Smooth muscle cell (in vitro differentiated cells): Measurements from ENCODE around the gene VEPH1. TPM values are rescaled to one million over a fixed set of nuclear protein-coding genes. Genes with fewer than 3 reads are reported as not detected.

Source experiments
- DNase-seq: peaks from one replicate; lab custom pipeline; 2025; ENCODE audit not compliant: unreplicated experiment; lab: John Stamatoyannopoulos, UW
- H2AFZ ChIP-seq: fragments of 200-600 bp; sonication (generic); 2 replicates; pipeline ENCODE4 v1.6.0; 2016; ENCODE audit warnings: antibody characterized with exemption, low read depth, mild to moderate bottlenecking
- H3F3A ChIP-seq: fragments of 200-600 bp; sonication (generic); 2 replicates; pipeline ENCODE4 v1.6.0; 2017; ENCODE audit warnings: antibody characterized with exemption, low read depth
- H3K27ac ChIP-seq: fragments of 200-600 bp; sonication (generic); 2 replicates; pipeline ENCODE4 v1.5.1; 2016; ENCODE audit warnings: low read depth, mild to moderate bottlenecking
- H3K27me3 ChIP-seq: fragments of 200-600 bp; sonication (generic); 2 replicates; pipeline ENCODE4 v1.6.1; 2016; ENCODE audit warnings: low read depth, mild to moderate bottlenecking
- H3K36me3 ChIP-seq: fragments of 200-600 bp; sonication (generic); 2 replicates; pipeline ENCODE4 v1.5.1; 2016; ENCODE audit warnings: low read depth
- H3K4me1 ChIP-seq: fragments of 200-600 bp; sonication (generic); 2 replicates; pipeline ENCODE4 v1.5.1; 2016; ENCODE audit warnings: low read depth
- H3K4me2 ChIP-seq: fragments of 200-600 bp; sonication (generic); 2 replicates; pipeline ENCODE4 v1.6.0; 2016; ENCODE audit warnings: mild to moderate bottlenecking
- H3K4me3 ChIP-seq: fragments of 200-600 bp; sonication (generic); 2 replicates; pipeline ENCODE4 v1.5.1; 2016; ENCODE audit warnings: mild to moderate bottlenecking
- H3K79me2 ChIP-seq: fragments of 200-600 bp; sonication (generic); 2 replicates; pipeline ENCODE4 v1.6.0; 2016; ENCODE audit warnings: low read depth, mild to moderate bottlenecking
- H3K9ac ChIP-seq: fragments of 200-600 bp; sonication (generic); 2 replicates; pipeline ENCODE4 v1.6.0; 2016; ENCODE audit warnings: low read depth
- H3K9me3 ChIP-seq: fragments of 200-600 bp; sonication (generic); replicated peaks from 2 replicates; pipeline ENCODE4 v1.5.1; 2016; ENCODE audit warnings: low read depth
- H4K20me1 ChIP-seq: fragments of 200-600 bp; sonication (generic); 2 replicates; pipeline ENCODE4 v1.6.0; 2016; ENCODE audit warnings: low read depth
- WGBS: methylation state at CpG from one replicate; pipeline ENCODE4 v1.1.7; 2016; ENCODE audit warnings: low lambda C conversion rate; 5-methylcytosine and 5-hydroxymethylcytosine counted together
- polyA plus RNA-seq: library from polyadenylated mRNA; unstranded; fragments of >200 nt; fragmentation: Nextera tagmentation; extraction: Ambion mirVana; gene quantifications from 2 replicates; pipeline ENCODE4 v1.2.1, GENCODE V29; 2016
- total RNA-seq: library from RNA; depleted of rRNA; stranded (reverse); fragments of >200 nt; gene quantifications from 2 replicates; pipeline ENCODE4 v1.2.3, GENCODE V29; 2014
- TF ChIP-seq, protein P1 (sequence below): fragments of 200-600 bp; sonication (generic); IDR thresholded peaks from 2 replicates; pipeline ENCODE4 v1.5.1; 2017; ENCODE audit warnings: borderline replicate concordance, mild to moderate bottlenecking, antibody characterized with exemption; ENCODE audit not compliant: insufficient read depth, poor library complexity, severe bottlenecking

VEPH1 gene
- total and polyA plus RNA-seq, 2 experiments from 2014 or later: 0.58 to 3.0 TPM

DNA sequence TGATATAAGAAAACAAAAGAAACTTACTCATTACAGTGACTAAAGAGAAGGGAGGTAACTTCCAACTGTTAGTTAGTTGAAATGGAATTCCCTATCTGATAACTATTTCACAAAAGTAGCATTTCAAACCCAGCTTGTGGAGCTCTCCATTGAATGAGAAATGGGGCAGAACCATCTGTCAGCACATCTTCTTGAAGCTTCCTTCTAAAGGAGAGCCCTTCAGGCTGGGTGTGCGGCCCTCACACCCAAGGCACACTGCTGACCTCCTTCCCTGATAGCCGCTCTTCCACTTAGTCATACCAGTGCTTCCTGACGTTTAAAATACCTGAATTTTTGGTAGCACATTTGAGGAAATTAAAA is 28.1 kb upstream of the VEPH1 start:
- no peaks in the 10 kb centered on the region for H3F3A ChIP-seq
- no peaks in the 10 kb centered on the region for H3K36me3 ChIP-seq
- TF ChIP-seq, protein P1, sequence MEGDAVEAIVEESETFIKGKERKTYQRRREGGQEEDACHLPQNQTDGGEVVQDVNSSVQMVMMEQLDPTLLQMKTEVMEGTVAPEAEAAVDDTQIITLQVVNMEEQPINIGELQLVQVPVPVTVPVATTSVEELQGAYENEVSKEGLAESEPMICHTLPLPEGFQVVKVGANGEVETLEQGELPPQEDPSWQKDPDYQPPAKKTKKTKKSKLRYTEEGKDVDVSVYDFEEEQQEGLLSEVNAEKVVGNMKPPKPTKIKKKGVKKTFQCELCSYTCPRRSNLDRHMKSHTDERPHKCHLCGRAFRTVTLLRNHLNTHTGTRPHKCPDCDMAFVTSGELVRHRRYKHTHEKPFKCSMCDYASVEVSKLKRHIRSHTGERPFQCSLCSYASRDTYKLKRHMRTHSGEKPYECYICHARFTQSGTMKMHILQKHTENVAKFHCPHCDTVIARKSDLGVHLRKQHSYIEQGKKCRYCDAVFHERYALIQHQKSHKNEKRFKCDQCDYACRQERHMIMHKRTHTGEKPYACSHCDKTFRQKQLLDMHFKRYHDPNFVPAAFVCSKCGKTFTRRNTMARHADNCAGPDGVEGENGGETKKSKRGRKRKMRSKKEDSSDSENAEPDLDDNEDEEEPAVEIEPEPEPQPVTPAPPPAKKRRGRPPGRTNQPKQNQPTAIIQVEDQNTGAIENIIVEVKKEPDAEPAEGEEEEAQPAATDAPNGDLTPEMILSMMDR: no peak
- 88% methylated on average over 3 of the region's 3 CpGs for WGBS
- H3K9ac ChIP-seq: no peak overlapping the region
- no peak for DNase-seq
- no peak overlapping the region for H2AFZ ChIP-seq
- H3K4me1 ChIP-seq: peaks cover 6% of the 10 kb centered on the region
- no peaks in the 10 kb centered on the region for H3K27me3 ChIP-seq
- no peaks in the 10 kb centered on the region for H3K79me2 ChIP-seq
- H3K4me3 ChIP-seq: no peak overlapping the region
- no peak overlapping the region for H3K4me2 ChIP-seq
- H3K27ac ChIP-seq: no peak overlapping the region
- no peaks in the 10 kb centered on the region for H3K9me3 ChIP-seq
- H4K20me1 ChIP-seq: no peaks in the 10 kb centered on the region

- H3K4me1 ChIP-seq: peaks cover 6% of the 10 kb centered on the region
These were observed 27.6 kb upstream of the VEPH1 start for GRCh38 chr3:157530637-157531300.

DNA sequence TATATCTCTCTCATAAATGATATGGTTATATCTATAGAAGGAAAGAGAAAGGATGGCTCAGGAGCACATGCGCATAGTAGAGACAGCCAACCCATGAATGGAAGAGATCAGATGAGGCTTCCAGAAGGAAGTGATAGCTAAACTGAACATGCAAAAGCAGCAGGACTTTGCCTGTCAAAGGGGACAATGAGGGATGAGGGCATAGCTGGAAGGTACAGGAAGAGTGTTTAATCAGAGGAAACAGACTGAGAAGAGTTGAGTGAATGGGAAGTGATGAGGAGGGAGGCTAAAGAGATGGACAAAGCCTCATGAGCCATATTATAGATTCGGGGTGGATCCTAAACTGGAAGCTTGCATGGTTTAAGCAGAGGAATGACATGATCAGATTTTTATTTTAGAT is 26.5 kb upstream of the VEPH1 start:
- H2AFZ ChIP-seq: no peak overlapping the region
- H3K4me2 ChIP-seq: no peak overlapping the region
- H3F3A ChIP-seq: no peaks in the 10 kb centered on the region
- DNase-seq: no peak
- H3K4me1 ChIP-seq: peaks cover 6% of the 10 kb centered on the region
- no peaks in the 10 kb centered on the region for H3K79me2 ChIP-seq
- TF ChIP-seq, protein P1: no peak
- H3K9ac ChIP-seq: no peak overlapping the region
- H3K9me3 ChIP-seq: no peaks in the 10 kb centered on the region
- H3K27ac ChIP-seq: no peak overlapping the region
- no peaks in the 10 kb centered on the region for H3K27me3 ChIP-seq
- WGBS: 90% methylated on average over 2 of the region's 2 CpGs
- no peaks in the 10 kb centered on the region for H4K20me1 ChIP-seq
- H3K36me3 ChIP-seq: no peaks in the 10 kb centered on the region
- H3K4me3 ChIP-seq: no peak overlapping the region

More at GRCh38 chr3:157530637-157531300, 27.6 kb upstream of the VEPH1 start:
- Histone ChIP-seq H3K79me2 (no peaks in the 10 kb centered on the region), H2AFZ (no peak overlapping the region), H3K9ac (no peak overlapping the region), H3K4me3 (no peak overlapping the region), H3K4me2 (no peak overlapping the region), H3F3A (no peaks in the 10 kb centered on the region), H4K20me1 (no peaks in the 10 kb centered on the region), H3K36me3 (no peaks in the 10 kb centered on the region), H3K9me3 (no peaks in the 10 kb centered on the region), H3K27ac (no peak overlapping the region), H3K27me3 (no peaks in the 10 kb centered on the region)
- TF ChIP-seq, protein P1: no peak
- DNase-seq: no peak
- WGBS: 87% methylated on average over 5 of the region's 5 CpGs

- TF ChIP-seq, protein P1: no peak
- no peaks in the 10 kb centered on the region for H3F3A ChIP-seq
- peaks cover 6% of the 10 kb centered on the region for H3K4me1 ChIP-seq
- H3K4me2 ChIP-seq: no peak overlapping the region
- no peaks in the 10 kb centered on the region for H3K36me3 ChIP-seq
- no peaks in the 10 kb centered on the region for H3K79me2 ChIP-seq
- no peak overlapping the region for H2AFZ ChIP-seq
- no peaks in the 10 kb centered on the region for H4K20me1 ChIP-seq
- H3K4me3 ChIP-seq: no peak overlapping the region
- H3K9me3 ChIP-seq: no peaks in the 10 kb centered on the region
- WGBS: 93% methylated on average over 2 of the region's 2 CpGs
- no peak for DNase-seq
- H3K27ac ChIP-seq: no peak overlapping the region
- H3K27me3 ChIP-seq: no peaks in the 10 kb centered on the region
- no peak overlapping the region for H3K9ac ChIP-seq
These were observed 25.9 kb upstream of the VEPH1 start for GRCh38 chr3:157529085-157529484.
